NCI-H2029 (cell line): ENCODE results near the gene CEP192.
A peak's percentile ranks its signal among the peaks of the same experiment; 100 is the strongest.
"Not testable (repeated sequence)": the region's sequence is repeated elsewhere in the genome, so short reads cannot be mapped to it uniquely, and the experiment has no call there.

Experiments used
- DNase-seq: peaks from one replicate; lab custom pipeline; 2025; lab: John Stamatoyannopoulos, UW

Gene CEP192, protein sequence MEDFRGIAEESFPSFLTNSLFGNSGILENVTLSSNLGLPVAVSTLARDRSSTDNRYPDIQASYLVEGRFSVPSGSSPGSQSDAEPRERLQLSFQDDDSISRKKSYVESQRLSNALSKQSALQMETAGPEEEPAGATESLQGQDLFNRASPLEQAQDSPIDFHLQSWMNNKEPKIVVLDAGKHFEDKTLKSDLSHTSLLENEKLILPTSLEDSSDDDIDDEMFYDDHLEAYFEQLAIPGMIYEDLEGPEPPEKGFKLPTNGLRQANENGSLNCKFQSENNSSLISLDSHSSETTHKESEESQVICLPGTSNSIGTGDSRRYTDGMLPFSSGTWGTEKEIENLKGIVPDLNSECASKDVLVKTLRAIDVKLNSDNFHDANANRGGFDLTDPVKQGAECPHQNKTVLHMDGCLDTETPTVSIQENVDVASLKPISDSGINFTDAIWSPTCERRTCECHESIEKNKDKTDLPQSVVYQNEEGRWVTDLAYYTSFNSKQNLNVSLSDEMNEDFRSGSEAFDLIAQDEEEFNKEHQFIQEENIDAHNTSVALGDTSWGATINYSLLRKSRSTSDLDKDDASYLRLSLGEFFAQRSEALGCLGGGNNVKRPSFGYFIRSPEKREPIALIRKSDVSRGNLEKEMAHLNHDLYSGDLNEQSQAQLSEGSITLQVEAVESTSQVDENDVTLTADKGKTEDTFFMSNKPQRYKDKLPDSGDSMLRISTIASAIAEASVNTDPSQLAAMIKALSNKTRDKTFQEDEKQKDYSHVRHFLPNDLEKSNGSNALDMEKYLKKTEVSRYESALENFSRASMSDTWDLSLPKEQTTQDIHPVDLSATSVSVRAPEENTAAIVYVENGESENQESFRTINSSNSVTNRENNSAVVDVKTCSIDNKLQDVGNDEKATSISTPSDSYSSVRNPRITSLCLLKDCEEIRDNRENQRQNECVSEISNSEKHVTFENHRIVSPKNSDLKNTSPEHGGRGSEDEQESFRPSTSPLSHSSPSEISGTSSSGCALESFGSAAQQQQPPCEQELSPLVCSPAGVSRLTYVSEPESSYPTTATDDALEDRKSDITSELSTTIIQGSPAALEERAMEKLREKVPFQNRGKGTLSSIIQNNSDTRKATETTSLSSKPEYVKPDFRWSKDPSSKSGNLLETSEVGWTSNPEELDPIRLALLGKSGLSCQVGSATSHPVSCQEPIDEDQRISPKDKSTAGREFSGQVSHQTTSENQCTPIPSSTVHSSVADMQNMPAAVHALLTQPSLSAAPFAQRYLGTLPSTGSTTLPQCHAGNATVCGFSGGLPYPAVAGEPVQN (N-terminal part only)

DNA sequence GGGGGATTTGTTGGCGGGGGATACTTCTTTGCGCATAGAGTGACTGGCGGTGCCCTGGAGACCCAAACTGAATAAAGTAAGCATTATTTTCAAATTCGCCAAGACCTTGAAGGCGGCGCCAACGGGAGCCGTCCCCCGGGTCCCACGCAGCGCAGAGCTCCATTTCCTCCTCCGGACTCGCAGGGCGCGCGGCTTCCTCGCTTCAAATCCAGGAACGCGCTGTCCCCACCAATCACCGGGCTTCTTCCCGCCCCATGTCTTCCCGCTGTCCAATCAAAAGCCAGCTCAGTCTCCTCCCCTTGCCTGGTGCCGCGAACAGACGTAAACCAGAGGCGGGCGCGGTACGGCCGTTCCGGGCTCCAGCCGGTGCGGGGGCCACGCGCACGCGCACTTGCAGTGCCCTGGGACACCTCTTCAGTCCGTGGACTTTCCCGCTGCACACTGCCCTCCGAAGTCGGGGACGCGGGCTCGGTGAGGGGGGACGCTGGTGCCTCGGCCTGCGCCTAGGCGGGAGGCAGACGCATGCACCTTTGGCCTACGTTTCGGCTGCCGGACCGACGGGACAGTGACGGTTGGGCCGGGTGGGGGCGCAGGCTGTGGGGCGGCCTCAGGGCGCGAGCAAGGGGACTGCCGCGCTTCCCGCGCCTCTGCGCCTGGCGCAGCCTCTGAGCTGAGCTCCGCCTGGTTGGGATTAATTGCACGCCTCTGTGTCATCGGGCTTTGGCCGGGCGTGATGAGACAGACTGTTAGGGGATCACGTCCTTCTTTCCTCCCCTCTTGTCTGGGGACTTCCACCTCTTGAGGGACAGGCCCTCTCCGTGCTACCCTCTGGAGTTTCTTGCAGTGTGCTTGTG, at the start of gene CEP192:
TSS of gene CEP192 (plus strand) at position 396 of the 854 bp plus-strand sequence. CDS start 8,063 bp downstream, outside the sequence.
- peak; percentile 94 for DNase-seq

DNA sequence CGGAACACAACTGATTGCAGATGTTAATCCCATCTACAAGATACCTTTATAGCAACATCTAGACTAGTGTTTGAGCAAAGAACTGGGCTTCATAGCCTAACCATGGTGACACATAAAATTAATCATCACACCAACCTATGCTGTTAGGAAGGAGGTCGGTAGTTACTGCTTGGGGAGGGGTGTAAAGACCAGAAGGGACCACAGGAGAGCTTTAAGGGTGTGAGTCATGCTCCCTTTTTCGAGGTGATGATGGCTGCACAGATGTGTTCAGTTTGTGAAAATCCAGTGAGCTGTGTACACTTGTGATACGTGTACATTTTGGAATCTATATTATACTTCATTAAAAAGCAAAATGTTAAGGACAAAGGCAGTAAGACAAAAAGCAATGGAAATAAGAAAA, 47.9 kb upstream of the CEP192 start:
- DNase-seq = no peak

GRCh38 chr18:12944709-12945108, 46.5 kb upstream of the CEP192 start:
- DNase-seq = no peak

DNA sequence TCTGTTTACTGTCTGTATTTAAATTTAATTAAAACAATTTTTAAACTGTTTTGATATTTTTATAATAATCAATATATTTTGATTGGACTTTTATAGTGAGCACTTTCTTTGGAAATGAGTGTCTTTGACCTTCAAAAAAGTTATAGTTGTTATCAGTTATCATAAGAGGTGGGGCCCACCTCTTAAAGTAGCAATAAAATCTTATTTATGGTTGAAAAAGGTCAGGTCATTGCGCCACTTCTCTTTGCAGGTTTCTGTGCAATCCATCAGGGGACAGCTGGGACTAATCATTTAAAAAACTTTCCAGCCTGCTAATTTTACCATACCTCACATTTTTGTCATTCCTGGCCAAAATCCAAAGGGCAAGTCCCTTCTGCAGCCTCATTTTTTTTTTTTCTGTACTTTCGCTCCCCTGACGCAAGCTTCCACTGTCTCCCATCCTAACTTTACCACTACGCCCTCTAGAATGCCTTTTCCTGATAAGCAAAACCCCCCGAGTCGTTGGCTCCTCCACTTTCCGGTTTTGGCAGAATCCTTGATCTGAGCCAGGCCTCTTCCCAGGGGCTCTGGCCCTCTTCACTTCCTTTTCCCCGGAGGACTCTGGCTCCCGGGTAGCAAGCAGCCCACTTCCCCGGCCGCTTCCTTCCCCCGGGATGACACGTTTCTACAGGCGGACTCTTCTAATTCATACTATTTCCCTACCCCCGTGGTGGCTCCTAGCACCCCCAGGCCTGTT, 44.4 kb upstream of the CEP192 start:
- no peak for DNase-seq

DNA sequence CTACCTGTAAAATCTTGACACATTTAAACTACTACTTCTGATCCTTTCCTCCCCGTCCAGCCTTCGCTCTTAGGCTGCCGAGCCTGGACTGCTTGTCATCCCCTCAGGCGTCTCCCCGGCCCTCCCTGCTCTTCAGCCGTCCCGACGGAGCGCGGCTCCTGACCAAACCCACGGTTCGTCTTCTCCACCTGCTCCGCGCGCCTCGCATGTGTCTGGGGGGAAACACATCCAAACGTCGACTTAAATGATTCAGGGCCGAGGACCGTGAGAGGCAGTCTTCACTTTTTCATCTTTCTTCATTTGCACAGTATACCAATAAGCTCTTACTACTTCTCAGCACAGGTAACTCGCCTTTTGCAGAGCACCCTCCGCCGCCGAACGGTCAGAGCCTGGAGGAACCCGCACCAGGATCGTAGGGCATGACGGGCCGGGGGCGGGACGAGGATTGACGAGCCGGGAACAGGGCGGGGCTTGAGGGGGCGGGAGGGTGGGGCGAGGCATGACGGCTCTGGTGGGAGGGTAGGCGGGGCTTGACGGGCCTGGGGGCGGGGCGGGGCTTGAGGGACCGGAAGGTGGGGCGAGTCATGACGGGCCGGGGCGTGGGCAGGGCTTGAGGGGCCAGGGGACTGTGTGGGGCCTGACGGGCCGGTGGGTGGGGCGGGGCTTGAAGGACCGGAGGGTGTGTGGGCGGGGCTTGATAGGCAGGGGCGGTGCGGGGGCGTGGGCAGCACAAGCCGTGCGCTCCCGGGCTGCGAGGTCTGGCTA, 43.7 kb upstream of the CEP192 start, which contains the start of gene SEH1L:
TSS of gene SEH1L (plus strand) at position 727 of the 765 bp plus-strand sequence. CDS start 111 bp downstream, outside the sequence.
- peak; percentile 91 for DNase-seq

DNA sequence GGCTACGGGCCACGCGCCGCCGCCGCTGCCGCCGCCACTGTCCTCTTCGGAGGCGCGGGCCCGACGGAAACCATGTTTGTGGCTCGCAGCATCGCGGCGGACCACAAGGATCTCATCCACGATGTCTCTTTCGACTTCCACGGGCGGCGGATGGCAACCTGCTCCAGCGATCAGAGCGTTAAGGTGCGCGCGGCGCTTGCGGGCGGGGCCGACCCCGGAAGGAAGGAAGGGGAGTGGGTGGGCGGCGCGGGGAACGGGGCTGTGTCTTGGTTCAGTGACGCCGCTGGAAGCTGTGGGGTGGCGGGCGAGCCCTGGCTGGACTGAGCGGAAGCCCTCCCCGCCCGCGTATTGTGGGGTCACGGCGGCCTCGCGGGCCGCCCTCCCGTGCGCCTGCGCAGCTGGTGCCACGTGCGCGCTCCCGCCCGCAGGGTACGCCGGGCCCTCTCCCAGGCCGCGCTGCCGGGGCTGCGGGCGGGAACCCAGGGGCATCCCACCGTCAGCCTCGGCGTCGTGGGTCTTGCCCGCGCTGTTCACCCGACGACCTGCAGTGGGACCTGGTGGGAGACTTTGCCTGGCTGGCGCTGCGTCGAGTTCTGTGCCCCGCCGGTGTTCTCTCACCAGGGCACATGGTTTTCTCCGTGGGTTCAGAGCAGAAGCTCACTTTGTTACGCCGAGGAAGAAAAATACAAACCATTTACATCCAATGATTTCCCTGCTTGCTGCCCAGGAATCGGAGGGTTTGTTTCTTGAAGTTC, 42.9 kb upstream of the CEP192 start:
- DNase-seq = peak; percentile 78

DNA sequence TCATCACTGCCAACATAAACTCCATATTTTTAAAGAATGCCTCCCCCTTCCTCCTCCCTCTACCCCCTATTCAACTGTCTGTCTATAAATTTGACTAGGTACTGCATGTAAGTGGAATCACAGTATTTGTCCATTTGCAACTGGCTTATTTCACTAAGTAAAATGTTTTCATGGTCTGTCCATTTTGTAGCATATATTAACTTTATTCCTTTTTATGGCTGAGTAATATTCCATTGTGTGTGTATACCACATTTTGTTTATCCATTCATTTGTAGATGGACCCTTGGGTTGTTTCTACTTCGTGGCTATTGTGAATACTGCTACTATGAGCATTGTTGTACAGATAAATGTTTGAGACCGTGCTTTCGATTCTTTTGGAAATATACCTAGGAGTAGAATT, 32.7 kb upstream of the CEP192 start:
- DNase-seq = no peak

- DNase-seq = no peak
These were observed 30.8 kb upstream of the CEP192 start for GRCh38 chr18:12960395-12960794.

GRCh38 chr18:12960853-12961397, 30.2 kb upstream of the CEP192 start:
- DNase-seq = no peak

- no peak for DNase-seq
These were observed 28.1 kb upstream of the CEP192 start for GRCh38 chr18:12963069-12963468.

GRCh38 chr18:12968115-12968514, 23.0 kb upstream of the CEP192 start:
- DNase-seq = no peak

DNA sequence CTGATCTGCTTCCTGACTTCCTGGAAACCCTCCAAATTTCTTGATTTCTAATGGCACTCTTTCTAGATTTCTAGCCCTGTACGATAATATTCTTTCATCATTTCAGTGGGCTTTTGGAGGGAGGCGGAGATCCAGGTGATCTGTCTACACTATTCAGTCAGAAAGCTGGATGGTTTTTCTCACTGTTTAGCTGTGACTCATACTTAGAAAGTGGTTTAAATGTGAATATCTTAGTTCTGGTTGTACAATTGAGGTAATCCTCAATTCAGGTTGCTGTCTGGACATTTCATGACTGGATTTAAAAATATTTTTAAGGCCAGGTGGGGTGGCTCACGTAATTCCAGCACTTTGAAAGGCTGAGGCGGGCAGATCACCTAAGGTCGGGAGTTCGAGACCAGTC, 22.5 kb upstream of the CEP192 start:
- no peak for DNase-seq

DNA sequence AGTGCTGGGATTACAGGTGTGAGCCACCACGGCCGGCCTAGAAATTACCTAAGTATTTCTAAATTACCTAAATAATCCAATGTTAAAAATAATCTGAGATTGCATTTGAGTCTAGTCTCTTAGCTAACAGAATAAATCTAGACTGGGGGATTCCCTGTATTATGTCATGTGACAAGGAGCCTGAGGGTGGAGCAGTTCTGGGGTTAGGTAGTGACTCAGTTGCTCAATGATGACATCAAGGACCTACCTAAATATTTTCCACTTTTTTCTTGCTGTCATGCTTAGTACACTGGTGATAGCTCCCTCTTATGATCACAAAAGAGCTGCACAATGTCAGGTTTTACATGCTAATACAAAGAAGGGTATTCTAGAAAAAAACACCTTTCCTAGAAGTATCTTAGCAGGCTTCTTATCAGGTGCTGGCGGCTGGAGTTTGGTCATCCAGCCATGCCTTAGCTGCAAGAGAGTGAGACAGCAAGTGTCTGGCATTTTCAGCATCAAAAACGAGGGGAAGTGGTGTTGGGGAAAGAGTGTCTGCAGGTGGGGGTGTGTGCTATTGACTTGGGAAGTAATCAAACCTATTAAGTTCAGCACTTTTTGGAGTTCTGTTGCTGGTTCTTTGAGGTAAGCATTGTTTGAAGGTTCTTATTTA, 17.5 kb upstream of the CEP192 start:
- no peak for DNase-seq

DNA sequence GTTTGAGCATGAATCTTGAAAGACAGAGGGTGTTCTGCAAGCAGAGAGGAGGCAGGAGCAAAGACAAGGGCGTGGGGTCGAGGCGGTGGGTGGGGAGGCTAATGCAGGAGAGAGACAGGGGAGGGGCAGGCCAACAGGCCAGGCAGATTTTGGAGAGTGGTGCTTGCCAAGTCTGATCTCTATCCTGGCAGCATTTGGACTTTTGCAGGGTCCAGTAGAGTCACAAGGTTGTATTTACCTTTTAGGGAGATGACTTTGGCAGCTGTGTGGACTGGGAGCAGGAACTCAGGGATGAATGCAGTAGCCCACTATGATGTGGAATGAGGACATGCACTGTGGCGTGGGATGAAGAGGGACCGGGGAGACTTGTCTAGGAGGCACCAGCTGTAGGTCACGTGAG, 15.7 kb upstream of the CEP192 start:
- no peak for DNase-seq

DNA sequence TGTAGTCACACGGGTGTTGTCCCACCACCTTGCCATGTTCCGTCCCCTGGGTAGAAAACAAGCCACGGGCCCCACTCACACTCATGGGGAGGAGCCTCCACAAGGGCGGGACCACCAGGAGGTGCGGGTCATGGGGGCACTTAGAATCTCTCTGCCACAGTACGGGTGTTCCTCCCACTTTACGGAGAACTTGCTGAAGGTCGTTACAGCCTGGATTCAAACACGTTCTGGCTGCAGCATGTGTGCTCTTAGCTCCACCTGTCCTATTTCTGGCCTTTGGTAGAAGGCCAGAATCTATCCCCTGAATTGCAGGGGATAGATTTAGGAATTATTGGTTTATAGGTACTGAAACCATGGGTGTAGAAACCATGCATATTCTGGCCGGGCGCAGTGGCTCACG, 14.9 kb upstream of the CEP192 start:
- no peak for DNase-seq

DNA sequence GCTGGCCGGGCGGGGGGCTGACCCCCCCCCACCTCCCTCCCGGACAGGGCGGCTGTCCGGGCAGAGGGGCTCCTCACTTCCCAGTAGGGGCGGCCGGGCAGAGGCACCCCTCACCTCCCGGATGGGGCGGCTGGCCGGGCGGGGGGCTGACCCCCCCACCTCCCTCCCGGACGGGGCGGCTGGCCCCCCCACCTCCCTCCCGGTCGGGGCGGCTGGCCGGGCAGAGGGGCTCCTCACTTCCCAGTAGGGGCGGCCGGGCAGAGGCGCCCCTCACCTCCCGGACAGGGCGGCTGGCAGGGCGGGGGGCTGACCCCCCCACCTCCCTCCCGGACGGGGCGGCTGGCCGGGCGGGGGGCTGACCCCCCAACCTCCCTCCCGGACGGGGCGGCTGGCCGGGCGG, 11.1 kb upstream of the CEP192 start:
- DNase-seq = not testable (repeated sequence)

GRCh38 chr18:12989397-12990122, 1.6 kb upstream of the CEP192 start:
- no peak for DNase-seq
